HG03575 (cell line): ENCODE results near the gene C16orf82.

Source experiments
- ATAC-seq: cut with Tn5 transposase; IDR thresholded peaks from one replicate; pipeline ENCODE4 v1.9.1; 2021; ENCODE audit not compliant: unreplicated experiment, insufficient number of reproducible peaks, low FRiP score; ENCODE audit errors: extremely low read depth

The C16orf82 gene

GRCh38 chr16:27113341-27113841 is 46.7 kb downstream of the C16orf82 start:
- ATAC-seq, result no peak

GRCh38 chr16:27114006-27114405 is 47.3 kb downstream of the C16orf82 start:
- no peak for ATAC-seq

GRCh38 chr16:27118526-27118925 is 51.8 kb downstream of the C16orf82 start:
- ATAC-seq, result no peak
